K562 (cell line): ENCODE data around the gene CARD14.

Source experiments
- POLR2AphosphoS5 ChIP-seq: IDR thresholded peaks from 2 replicates; pipeline ENCODE4 v1.6.1; 2011; ENCODE audit warnings: mild to moderate bottlenecking, low read depth, low read length, moderate library complexity; ENCODE audit not compliant: control insufficient read depth, insufficient read depth
- POLR2G ChIP-seq: fragments of 200-400 bp; formaldehyde crosslinking; IDR thresholded peaks from 2 replicates; pipeline ENCODE4 v1.6.1; 2017; ENCODE audit warnings: low read depth, mild to moderate bottlenecking, antibody characterized with exemption, low read length, moderate library complexity
- ZNF143 ChIP-seq: sonication (generic); formaldehyde crosslinking; IDR thresholded peaks from 2 replicates; pipeline ENCODE4 v1.9.0; 2022; ENCODE audit warnings: mild to moderate bottlenecking, missing genetic modification reagents
- ZNF174 ChIP-seq: fragments of 250-450 bp; sonication (Bioruptor Pico); IDR thresholded peaks from 2 replicates; pipeline ENCODE4 v1.4.0; 2020; ENCODE audit warnings: mild to moderate bottlenecking
- ZNF431 ChIP-seq: sonication (generic); formaldehyde crosslinking; IDR thresholded peaks from 2 replicates; pipeline ENCODE4 v1.8.0; 2022; ENCODE audit warnings: mild to moderate bottlenecking, missing genetic modification reagents

- TF ChIP-seq ZNF174 (no peak), ZNF143 (CRISPR knock-in tag) (no peak), ZNF431 (CRISPR knock-in tag) (no peak), POLR2G (no peak), POLR2AphosphoS5 (no peak)
These were observed 78.4 kb downstream of the CARD14 start for GRCh38 chr17:80248001-80248893.
